CD4-positive, alpha-beta T cell treated with Interferon gamma for 1 hour (primary cell): ENCODE data around the gene SPNS3.

Source experiments
- DNase-seq: peaks from one replicate; pipeline ENCODE4 v3.0.0-alpha.2; 2020

The SPNS3 gene

DNA sequence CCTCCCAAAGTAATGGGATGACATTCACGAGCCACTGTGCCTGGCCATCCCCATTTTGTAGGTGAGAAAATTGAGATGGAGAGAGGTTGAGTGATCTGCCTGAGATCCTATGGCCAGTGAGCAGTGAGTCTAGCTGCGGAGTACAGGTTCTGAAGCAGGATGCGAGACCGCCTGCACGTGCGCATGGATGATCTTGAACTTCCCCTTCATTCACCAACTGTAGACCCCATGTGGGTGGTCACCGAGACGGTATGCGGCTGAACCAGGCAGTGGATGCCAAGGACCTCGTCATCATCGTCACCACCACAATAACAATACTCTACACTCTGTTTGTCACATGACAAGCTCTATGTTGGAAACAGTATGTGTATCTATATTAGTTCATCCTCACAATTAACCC, 6.2 kb upstream of the SPNS3 start:
- no peak for DNase-seq

DNA sequence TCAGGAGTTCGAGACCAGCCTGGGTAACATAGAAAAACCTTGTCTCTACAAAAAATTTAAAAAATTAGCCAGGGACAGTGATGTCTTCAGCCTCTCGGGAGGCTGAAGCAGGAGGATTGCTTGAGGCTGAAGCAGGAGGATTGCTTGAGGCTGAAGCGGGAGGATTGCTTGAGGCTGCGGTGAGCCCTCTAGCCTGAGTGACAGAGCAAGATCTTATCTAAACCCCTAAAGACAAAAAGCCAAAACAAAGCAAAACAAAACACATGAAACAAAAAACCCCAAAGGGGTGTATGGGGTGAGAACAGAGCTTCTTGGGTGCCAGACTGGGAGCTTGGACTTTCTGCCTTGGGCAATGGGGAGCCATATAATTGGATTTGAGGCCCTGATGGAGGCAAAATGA, 2.6 kb downstream of the SPNS3 start:
- DNase-seq: no peak

- no peak for DNase-seq
Measured at GRCh38 chr17:4436846-4437245, 3.1 kb downstream of the SPNS3 start.

- DNase-seq: no peak
Measured at GRCh38 chr17:4438162-4438944, 4.6 kb downstream of the SPNS3 start.

DNA sequence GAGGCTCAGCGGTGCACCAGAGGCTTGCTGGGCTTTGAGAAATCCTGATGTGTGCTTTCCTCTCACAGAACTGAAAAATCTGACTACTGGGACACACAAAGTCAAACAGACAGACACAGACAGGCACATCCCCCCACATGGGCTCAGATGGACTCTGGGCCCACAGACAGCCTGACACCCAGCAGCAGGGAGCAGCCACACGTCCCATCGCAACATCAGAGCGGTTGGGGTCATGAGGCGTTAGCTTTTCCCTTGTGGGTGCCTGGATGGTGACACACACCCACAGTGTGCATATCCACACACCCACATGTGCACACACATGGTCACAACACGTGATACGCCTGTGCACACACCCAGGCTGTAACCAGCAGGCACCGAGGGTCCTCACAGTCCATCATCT, 6.3 kb downstream of the SPNS3 start:
- no peak for DNase-seq

DNA sequence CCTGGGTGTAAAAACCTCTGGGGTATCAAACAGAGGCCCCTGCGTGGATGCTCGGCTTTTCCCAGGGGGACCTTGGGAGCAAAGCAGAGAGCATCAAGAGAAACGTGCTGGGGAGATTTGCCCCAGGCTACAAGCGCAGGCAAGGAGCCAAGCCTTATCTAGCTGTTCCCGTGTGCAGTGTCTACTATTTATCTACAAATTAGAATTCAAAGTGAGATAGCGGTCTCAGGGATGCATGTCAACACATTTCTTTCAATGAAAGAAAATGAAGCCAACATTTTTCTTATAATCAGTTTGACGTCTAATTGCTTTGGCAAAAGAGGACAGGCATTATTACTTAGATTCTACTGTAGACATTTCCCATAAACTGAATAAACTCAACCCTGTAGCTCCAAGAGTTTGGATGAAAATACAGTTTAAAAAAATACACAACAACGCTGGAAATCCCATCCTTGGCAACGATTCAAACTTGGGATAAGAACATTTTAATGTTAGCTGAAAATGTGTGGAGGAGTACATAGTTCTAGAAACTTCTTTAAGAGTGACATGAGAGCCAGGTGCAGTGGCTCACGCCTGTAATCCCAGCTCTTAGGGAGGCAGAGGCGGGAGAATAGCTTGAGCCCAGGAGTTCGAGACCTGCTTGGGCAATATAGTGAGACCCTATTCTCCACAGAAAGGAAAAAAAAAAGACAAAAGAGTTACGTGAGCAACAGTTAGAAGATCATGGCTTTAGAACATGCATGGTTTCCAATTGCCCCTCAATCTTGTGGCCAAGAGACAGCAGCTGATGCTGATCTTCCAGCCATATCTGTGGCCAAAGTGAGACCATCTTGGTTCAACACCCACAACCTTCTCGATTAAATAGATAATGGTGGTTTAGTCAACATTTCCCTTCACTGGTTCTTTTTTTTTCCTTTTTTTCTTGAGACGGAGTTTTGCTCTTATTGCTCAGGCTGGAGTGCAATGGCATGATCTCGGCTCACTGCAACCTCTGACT, 7.2 kb downstream of the SPNS3 start:
- no peak for DNase-seq

DNA sequence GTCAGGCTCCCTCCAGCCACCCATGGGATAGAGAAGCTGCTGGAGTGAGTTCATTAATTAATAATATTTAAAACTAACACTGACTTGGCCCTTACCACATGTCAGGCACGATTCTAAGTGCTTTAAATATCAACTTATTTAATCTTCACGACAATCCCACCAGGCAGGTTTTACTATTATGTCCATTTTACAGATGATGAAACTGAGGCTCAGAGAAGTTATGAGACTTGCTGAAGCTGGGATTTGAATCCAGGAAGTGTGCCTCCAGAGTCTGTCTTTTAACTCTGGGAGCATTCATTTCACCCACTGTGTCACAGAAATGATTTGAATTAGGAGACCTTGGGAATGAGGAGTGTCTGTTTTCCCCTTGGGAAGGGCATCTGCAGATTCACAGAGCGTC, 8.8 kb downstream of the SPNS3 start:
- DNase-seq: no peak

DNA sequence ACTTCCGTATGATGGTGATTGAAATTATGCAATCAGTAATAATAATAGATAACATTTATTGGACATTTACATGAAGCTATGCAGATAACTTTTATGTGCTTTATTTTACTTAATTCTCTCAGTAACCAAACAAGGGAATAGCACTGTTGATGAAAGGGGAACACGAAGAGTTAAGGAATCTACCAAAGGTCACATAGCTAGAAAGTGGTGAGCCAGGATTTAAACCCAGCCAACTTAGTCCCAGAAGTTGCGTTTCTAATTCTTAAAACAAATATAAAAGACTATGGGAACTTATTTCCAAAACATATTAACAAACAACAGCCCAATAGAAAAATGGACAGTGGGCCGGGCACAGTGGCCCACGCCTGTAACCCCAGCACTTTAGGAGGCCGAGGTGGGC, 9.7 kb downstream of the SPNS3 start:
- no peak for DNase-seq

GRCh38 chr17:4444782-4445473, 11.2 kb downstream of the SPNS3 start:
- DNase-seq: no peak

DNA sequence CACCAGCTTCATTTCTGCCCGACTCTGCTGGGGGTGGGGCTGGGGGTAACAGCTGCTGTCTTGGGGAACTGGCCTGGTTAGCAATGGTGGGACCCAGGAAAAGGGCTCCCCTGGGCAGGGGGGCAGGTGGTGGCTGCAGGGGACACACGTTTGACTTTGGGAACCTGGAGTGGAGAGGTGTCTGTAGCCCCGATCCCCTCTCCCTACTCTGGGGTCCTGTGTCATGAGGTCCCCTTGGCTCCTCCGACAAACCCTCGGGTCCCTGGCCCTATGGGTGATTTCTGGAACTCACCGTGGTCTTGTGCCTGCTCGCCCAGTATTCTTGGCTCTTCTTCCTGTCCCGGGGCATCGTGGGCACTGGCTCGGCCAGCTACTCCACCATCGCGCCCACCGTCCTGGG, 12.0 kb downstream of the SPNS3 start:
- DNase-seq: no peak

DNA sequence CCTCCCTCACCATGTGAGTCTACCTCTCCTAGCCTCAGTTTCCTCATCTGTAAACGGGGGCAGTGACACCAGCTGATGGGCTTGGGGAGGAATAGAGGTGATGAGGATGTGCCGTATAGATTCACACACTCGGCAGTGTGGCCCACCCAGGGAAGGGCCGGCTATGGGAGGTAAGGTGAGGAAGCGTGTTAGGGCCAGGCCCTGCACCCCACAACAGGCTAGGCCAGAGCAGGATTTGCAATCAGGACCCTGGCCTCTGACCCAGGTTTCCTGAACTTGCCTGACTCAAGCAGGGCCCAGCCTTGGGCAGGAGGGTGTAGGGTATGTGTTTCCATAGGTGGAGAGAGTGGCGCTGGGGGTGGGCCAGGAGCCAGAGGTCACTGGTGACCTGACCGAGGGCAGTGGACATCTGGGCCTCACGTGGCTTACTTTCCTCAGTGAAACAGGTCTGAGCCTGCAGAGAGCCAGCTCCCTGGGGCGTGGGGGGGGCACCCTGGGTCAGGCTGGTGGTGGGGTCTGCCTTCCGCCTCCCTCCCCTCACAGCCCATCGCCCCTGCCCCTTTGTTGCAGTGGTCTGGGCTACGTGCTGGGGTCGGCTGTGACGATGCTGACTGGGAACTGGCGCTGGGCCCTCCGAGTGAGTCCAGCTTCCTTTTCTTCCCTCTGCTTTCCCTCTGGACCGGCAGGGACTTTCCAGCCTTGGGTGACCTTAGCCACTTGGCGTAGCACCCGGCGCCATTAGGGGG, 12.8 kb downstream of the SPNS3 start:
- DNase-seq: no peak

- DNase-seq: no peak
Measured at GRCh38 chr17:4448197-4448980, 14.6 kb downstream of the SPNS3 start.

GRCh38 chr17:4449736-4450135, 16.0 kb downstream of the SPNS3 start:
- no peak for DNase-seq

DNA sequence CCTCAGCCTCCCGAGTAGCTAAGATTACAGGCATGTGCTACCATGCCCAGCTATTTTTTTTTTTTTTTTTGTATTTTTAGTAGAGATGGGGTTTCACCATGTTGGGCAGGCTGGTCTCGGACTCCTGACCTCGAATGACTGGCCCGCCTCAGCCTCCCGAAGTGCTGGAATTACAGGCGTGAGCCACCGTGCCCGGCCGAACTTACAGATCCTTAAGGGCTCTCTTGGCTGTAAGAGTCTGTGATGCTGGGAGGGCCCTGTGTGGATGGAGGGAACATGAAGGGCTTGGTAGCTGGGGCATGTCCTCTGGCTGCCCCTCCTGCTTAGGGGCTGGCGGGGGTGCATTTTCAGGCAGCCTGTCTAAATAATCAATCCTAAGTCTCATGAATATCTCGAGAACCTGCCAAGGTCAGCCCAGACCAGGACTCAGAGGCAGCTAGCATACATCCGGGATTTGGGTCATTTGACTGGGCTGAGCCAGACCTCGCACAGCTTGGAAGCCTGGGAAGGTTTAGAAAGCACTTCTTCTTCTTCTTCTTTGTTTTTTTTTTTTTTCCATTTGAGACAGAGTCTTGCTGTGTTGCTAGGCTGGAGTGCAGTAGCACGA, 17.1 kb downstream of the SPNS3 start:
- DNase-seq: no peak

DNA sequence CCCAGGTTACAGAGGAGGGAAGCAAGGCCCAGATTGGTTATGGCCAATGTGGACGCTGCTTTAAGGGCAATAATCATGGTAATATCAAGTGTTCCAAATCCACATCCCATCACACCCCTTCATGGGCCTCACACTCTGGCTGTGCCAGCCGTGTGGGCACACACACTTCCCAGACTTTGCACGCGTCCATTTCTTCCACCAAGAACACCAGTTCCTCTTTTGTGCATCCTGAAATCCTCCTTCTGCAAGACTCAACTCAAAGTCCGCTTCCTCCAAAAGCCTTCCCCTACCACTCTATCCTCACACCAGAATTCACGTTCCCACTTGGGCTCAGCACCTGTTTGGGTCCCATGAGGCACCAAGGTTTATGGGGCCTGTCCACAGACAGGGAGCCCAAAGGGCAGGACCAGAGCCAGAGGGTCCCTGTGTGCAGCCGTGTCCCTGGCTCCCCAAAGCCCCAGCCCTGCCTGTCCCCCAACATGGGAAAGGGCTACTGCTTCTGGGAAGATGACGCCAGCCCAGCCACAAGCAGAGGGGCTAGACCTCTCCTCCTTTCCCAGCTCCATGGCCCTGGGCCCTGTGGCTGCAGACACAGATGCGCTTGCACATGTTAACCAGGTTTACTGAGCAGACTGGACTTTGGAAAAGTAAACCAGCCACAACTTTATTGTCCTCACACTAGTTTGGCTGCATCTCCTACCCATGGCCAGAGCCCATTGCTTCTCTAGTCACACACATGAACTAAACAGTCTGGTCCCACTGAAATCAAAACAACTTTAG, 20.3 kb downstream of the SPNS3 start:
- DNase-seq: no peak

GRCh38 chr17:4460661-4461060, 26.9 kb downstream of the SPNS3 start:
- DNase-seq: no peak

DNA sequence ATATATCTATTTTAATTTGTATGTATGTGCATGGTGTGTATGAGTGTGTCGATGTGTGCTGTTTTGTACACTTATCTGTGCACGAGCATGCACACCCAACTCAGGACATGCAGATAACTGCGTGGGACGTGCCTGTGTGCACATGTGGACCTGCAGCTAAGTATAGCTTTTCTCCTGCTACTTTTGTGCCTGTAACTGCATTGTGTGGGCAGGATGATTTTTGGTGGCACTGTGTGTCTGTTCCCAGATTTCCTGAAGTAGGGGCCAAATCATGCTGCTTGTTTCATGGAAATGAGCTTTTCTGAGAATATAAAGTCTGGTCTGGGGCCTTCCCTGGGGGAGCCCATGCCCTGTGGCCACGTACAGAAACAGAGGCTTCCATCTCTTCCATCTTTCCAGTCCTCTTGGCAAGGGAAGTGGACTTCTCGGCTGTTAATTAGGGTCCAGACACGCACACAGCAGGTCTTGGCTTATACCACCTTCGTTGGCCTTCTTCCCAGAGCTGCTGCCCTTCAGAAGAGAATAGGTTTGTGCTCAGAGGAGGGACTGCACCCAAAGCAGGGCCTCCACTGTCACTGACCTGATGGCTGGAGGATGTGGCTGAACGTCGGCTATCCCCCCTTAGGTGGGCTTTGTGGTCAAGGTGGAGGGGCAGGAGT, 30.2 kb downstream of the SPNS3 start:
- no peak for DNase-seq

- DNase-seq: no peak
Measured at GRCh38 chr17:4465786-4466185, 32.0 kb downstream of the SPNS3 start.

DNA sequence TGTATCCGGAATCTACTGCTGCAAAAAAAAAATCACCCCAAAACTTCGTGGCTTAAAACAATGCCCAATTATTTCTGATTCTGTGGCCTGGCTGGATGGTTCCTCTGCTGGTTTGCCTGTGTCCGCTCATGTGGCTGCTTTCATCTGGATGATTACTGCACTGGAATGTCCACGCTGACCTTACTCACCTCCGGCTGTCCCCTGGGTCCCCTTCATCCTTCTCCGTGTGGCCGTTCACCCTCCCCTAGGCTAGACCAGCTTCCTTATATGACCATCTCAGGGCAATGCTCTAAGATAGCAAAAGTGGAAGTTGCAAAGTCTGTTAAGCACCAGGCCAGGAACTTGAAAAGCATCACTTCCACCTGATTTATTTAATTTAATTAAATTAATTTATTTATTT, 33.5 kb downstream of the SPNS3 start:
- no peak for DNase-seq

GRCh38 chr17:4469552-4469951, 35.8 kb downstream of the SPNS3 start:
- DNase-seq: no peak
